K562 (cell line): ENCODE data around the gene ZNF189. TPM values are rescaled to one million over a fixed set of nuclear protein-coding genes. Genes with fewer than 3 reads are reported as not detected.

Source experiments
- ATAC-seq: fragments of 200-7000 bp; cut with Tn5 transposase; 3 replicates; pipeline ENCODE4 v1.9.1; 2020; ENCODE audit warnings: moderate library complexity
- BruUV-seq: library from RNA; stranded (reverse); fragments of 400-500 nt; replicated peaks from 2 replicates; lab custom pipeline; 2021; lab: Mats Ljungman, UMichigan
- CTCF ChIA-PET: fragments of 300-600 bp; formaldehyde crosslinking; extraction: SDS; loops from one replicate; lab custom pipeline; 2021; ENCODE audit warnings: low intra/inter-chr PET ratio; lab: Yijun Ruan, JAX
- POLR2A ChIA-PET: fragments of 300-600, 350-650 bp; sonication (Branson Sonifier 250); formaldehyde crosslinking; extraction: SDS; loops from one replicate; lab custom pipeline; 2021; ENCODE audit warnings: antibody characterized with exemption, inconsistent platforms; lab: Yijun Ruan, JAX
- DNase-seq, 4 experiments: peaks; one replicate each; pipeline versions ENCODE4 v3.0.0 to v3.0.0-alpha.2; 2011 to 2018; ENCODE audit warnings: low spot score in 3 of 4, mixed read lengths in 3 of 4; ENCODE audit errors: extremely low read depth in 1 of 4
- FAIRE-seq: peaks from 2 replicates; lab custom pipeline; 2011; peaks lifted over from hg19 to GRCh38; lab: Jason Lieb, UNC
- H2AFZ ChIP-seq: 2 replicates; pipeline ENCODE4 v1.6.0; 2011; ENCODE audit warnings: low read depth, low read length, control low read depth, inconsistent platforms
- H3K27ac ChIP-seq: fragments of 200-600 bp; 3 replicates; pipeline ENCODE4 v1.8.0; 2011; ENCODE audit warnings: low read depth, mild to moderate bottlenecking, control low read depth, inconsistent platforms, low read length, moderate library complexity, mixed read lengths; ENCODE audit errors: extremely low read depth
- H3K27me3 ChIP-seq, 2 experiments: fragments of 300-600 bp in 1 of 2; 2 replicates in 1 of 2; 3 replicates in 1 of 2; pipeline versions ENCODE4 v1.6.0 to v1.8.0; 2011; ENCODE audit warnings: inconsistent platforms in 2 of 2, low read length in 2 of 2, mild to moderate bottlenecking in 1 of 2, mixed read lengths in 1 of 2, moderate library complexity in 1 of 2; ENCODE audit not compliant: control insufficient read depth in 2 of 2, insufficient read depth in 2 of 2
- H3K36me3 ChIP-seq: fragments of 300-600 bp; 3 replicates; pipeline ENCODE4 v1.8.0; 2011; ENCODE audit warnings: mild to moderate bottlenecking, low read length, inconsistent platforms; ENCODE audit not compliant: control insufficient read depth, insufficient read depth
- H3K4me1 ChIP-seq, 2 experiments: fragments of 200-600 bp in 1 of 2; replicated peaks in 1 of 2; 2 replicates in 1 of 2; 3 replicates in 1 of 2; pipeline versions ENCODE4 v1.5.1 to v1.8.0; 2011; ENCODE audit warnings: inconsistent platforms in 2 of 2, low read length in 2 of 2, mild to moderate bottlenecking in 1 of 2, mixed read lengths in 1 of 2, moderate library complexity in 1 of 2; ENCODE audit not compliant: control insufficient read depth in 2 of 2, insufficient read depth in 2 of 2
- H3K4me2 ChIP-seq: 2 replicates; pipeline ENCODE4 v1.6.1; 2011; ENCODE audit warnings: low read length, control low read depth, inconsistent platforms, mixed read lengths; ENCODE audit not compliant: insufficient read depth
- H3K4me3 ChIP-seq: fragments of 200-600 bp; sonication (generic), shearing (Covaris generic); 2 replicates; pipeline ENCODE4 v1.5.1; 2016; ENCODE audit warnings: control low read depth, inconsistent platforms
- H3K79me2 ChIP-seq: fragments of 200-600 bp; 3 replicates; pipeline ENCODE4 v1.8.0; 2011; ENCODE audit warnings: low read length, inconsistent platforms; ENCODE audit not compliant: control insufficient read depth, insufficient read depth
- H3K9ac ChIP-seq, 2 experiments: 2 replicates each; pipeline versions ENCODE4 v1.6.0 to v1.6.1; 2011; ENCODE audit warnings: low read depth in 2 of 2, low read length in 2 of 2, control low read depth in 1 of 2, inconsistent platforms in 1 of 2, mild to moderate bottlenecking in 1 of 2, mixed read lengths in 1 of 2; ENCODE audit not compliant: insufficient read depth in 1 of 2
- H3K9me1 ChIP-seq: one replicate; pipeline ENCODE4 v1.6.0; 2011; ENCODE audit warnings: inconsistent platforms, mild to moderate bottlenecking, low read length, moderate library complexity; ENCODE audit not compliant: control insufficient read depth, insufficient read depth
- H3K9me3 ChIP-seq: replicated peaks from 2 replicates; pipeline ENCODE4 v1.5.1; 2011; ENCODE audit warnings: low read depth, low read length, inconsistent platforms; ENCODE audit not compliant: control insufficient read depth, insufficient read depth
- H4K20me1 ChIP-seq: replicated peaks from 2 replicates; pipeline ENCODE4 v1.6.1; 2011; ENCODE audit warnings: low read length, inconsistent platforms, mixed read lengths; ENCODE audit not compliant: control insufficient read depth, insufficient read depth
- CCAR2 ChIP-seq: fragments of 200-400 bp; formaldehyde crosslinking; IDR thresholded peaks from 2 replicates; pipeline ENCODE4 v1.6.1; 2017; ENCODE audit warnings: mild to moderate bottlenecking, low read depth, low read length
- CEBPG ChIP-seq, 3 experiments: fragments of 200-800 bp in 1 of 3; sonication (Bioruptor generic) in 1 of 3; sonication (generic) in 1 of 3; formaldehyde crosslinking in 1 of 3; IDR thresholded peaks in 2 of 3; conservative IDR thresholded peaks in 1 of 3; 2 replicates each; pipeline versions ENCODE4 v1.6.1 to v1.8.0; 2016 to 2022; ENCODE audit warnings: missing compliant biosample characterization in 2 of 3, missing genetic modification characterization in 2 of 3, mild to moderate bottlenecking in 1 of 3, missing genetic modification reagents in 1 of 3
- CHD1 ChIP-seq: fragments of 200-600 bp; sonication (generic); IDR thresholded peaks from one replicate; pipeline ENCODE4 v1.6.1; 2012; ENCODE audit warnings: mild to moderate bottlenecking, moderate library complexity, low read length, inconsistent platforms
- LEF1 ChIP-seq: fragments of 450-650 bp; IDR thresholded peaks from 2 replicates; pipeline ENCODE4 v1.6.1; 2016; ENCODE audit warnings: mild to moderate bottlenecking
- ZNF57 ChIP-seq: fragments of 450-650 bp; formaldehyde crosslinking; IDR thresholded peaks from 2 replicates; pipeline ENCODE4 v1.4.0; 2020; ENCODE audit warnings: mild to moderate bottlenecking, moderate library complexity
- whole genome bisulfite sequencing: fragments of 100-300 bp; shearing (Covaris generic); methylation state at CpG from one replicate; pipeline ENCODE4 v1.1.6; 2016; ENCODE audit warnings: low coverage, mixed read lengths; ENCODE audit not compliant: insufficient coverage; ENCODE audit errors: missing lambda C conversion rate; 5-methylcytosine and 5-hydroxymethylcytosine counted together
- in situ Hi-C: fragments of 300-500 bp; cut with MboI; formaldehyde crosslinking; loops from 4 replicates; pipeline ENCODE4 v1.15.0; 2018; ENCODE audit warnings: inconsistent platforms, mixed read lengths
- intact Hi-C: fragments of 100-400 bp; cut with micrococcal nuclease; formaldehyde crosslinking; loops from 2 replicates; pipeline ENCODE4 v1.14.2; 2022
- polyA plus RNA-seq, 8 experiments: library from polyadenylated mRNA; depleted of rRNA in 4 of 8; stranded (reverse) in 5 of 8; unstranded in 3 of 8; fragments of >200 nt; fragmentation: Nextera tagmentation in 2 of 8; fragmentation: Illumina TruSeq in 1 of 8; extraction: Ambion mirVana in 2 of 8; extraction: Trizol in 1 of 8; gene quantifications; 2 replicates each; pipeline versions ENCODE4 v1.2.1 to v1.2.3, GENCODE V29; 2011 to 2014; ENCODE audit warnings: inconsistent platforms in 1 of 8, missing spikeins in 1 of 8
- total RNA-seq, 7 experiments: library from RNA; depleted of rRNA in 6 of 7; stranded (reverse); fragments of >200 nt in 6 of 7; fragmentation: Illumina TruSeq in 2 of 7; extraction: Trizol in 2 of 7; gene quantifications; 2 replicates each; pipeline versions ENCODE4 v1.2.1 to v1.2.3, GENCODE V29; 2011 to 2021; ENCODE audit warnings: low replicate concordance in 1 of 7
- TF ChIP-seq, protein P1 (sequence below): IDR thresholded peaks from 2 replicates; pipeline ENCODE4 v1.6.1; 2012; ENCODE audit warnings: low read depth, low read length, improper control_type of control experiment, borderline replicate concordance
- TF ChIP-seq, protein P2 (sequence below): fragments of 450-650 bp; conservative IDR thresholded peaks from 2 replicates; pipeline ENCODE4 v1.6.1; 2016; ENCODE audit warnings: missing genetic modification characterization, low read depth, mild to moderate bottlenecking, missing compliant biosample characterization, moderate library complexity

Gene ZNF189
- total and polyA plus RNA-seq, 9 of the 15 experiments (the other 6 are each of a cell fraction or from before 2014, with no cell fraction given) = 2.4 to 15.3 (median 6.4) TPM

DNA sequence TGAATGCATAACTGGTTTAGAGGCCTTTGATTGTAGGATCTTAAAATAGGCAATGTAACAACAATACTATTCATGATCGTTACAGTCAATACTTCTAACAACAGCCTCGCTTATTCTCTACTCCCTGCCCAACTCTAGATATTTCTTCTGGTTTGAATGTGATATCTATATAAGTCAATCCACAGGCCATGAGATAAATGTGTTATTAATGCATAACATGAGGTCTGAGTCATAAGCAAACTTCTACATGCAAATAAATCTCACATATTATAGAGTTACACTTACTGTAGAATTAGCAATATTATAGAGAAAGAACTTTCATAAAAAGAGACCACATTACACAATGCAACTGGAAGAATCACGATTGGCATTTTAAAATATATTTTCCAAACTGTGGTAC is 39.9 kb downstream of the ZNF189 start:
- Histone ChIP-seq H3K9me3 (no peaks in the 10 kb centered on the region), H3K4me3 (no peak overlapping the region), H4K20me1 (no peaks in the 10 kb centered on the region), H3K27ac (no peak overlapping the region), H3K9me1 (no peaks in the 10 kb centered on the region), H3K36me3 (no peaks in the 10 kb centered on the region), H3K9ac (no peak overlapping the region), H3K4me1 (no peaks in the 10 kb centered on the region), H2AFZ (no peak overlapping the region), H3K79me2 (no peaks in the 10 kb centered on the region), H3K27me3 (peaks cover 7 to 11% of the 10 kb centered on the region in 2 experiments; a peak in 3 of 5 replicates), H3K4me2 (no peak overlapping the region)
- intact Hi-C loops (no loop called here), in situ Hi-C loops (no loop called here)
- CTCF ChIA-PET = no interaction called here
- POLR2A ChIA-PET = interaction anchor here (1.0 kb wide), 1 partner anchor 30 kb away, joined by 3 read pairs; no protein-coding TSS in a partner anchor
- ATAC-seq (no peak), DNase-seq (no peak), FAIRE-seq (no peak)
- no TSS peak for BruUV-seq
- TF ChIP-seq CHD1 = no peak
- TF ChIP-seq CEBPG (CRISPR knock-in tag; IDR thresholded peaks at IDR 0.05) = no peak
- no peak for TF ChIP-seq CEBPG (tag; conservative IDR thresholded peaks at IDR 0.05 in 1 of 2, IDR thresholded peaks at IDR 0.05 in 1 of 2)
- TF ChIP-seq LEF1 = no peak
- TF ChIP-seq CCAR2 = no peak
- WGBS = 2% methylated on average over 3 of the region's 3 CpGs

- no peaks in the 10 kb centered on the region for H3K9me1 ChIP-seq
- in situ Hi-C loops = no loop called here
- no peak overlapping the region for H3K9ac ChIP-seq
- BruUV-seq = no TSS peak
- H3K27me3 ChIP-seq = peaks cover 3 to 8% of the 10 kb centered on the region in 2 experiments; a peak in 3 of 5 replicates
- no peak for DNase-seq
- H3K4me3 ChIP-seq = no peak overlapping the region
- H3K27ac ChIP-seq = no peak overlapping the region
- 7% methylated on average over 3 of the region's 3 CpGs for WGBS
- no peaks in the 10 kb centered on the region for H3K9me3 ChIP-seq
- no peak overlapping the region for H2AFZ ChIP-seq
- no peaks in the 10 kb centered on the region for H3K79me2 ChIP-seq
- no peaks in the 10 kb centered on the region for H3K4me1 ChIP-seq
- intact Hi-C loops = no loop called here
- ATAC-seq = no peak
- no peaks in the 10 kb centered on the region for H3K36me3 ChIP-seq
- CTCF ChIA-PET = no interaction called here
- POLR2A ChIA-PET = no interaction called here
- FAIRE-seq = no peak
- no peaks in the 10 kb centered on the region for H4K20me1 ChIP-seq
- TF ChIP-seq, protein P1, sequence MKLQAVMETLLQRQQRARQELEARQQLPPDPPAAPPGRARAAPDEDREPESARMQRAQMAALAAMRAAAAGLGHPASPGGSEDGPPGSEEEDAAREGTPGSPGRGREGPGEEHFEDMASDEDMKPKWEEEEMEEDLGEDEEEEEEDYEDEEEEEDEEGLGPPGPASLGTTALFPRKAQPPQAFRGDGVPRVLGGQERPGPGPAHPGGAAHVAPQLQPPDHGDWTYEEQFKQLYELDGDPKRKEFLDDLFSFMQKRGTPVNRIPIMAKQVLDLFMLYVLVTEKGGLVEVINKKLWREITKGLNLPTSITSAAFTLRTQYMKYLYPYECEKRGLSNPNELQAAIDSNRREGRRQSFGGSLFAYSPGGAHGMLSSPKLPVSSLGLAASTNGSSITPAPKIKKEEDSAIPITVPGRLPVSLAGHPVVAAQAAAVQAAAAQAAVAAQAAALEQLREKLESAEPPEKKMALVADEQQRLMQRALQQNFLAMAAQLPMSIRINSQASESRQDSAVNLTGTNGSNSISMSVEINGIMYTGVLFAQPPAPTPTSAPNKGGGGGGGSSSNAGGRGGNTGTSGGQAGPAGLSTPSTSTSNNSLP = no peak
- TF ChIP-seq ZNF57 (CRISPR knock-in tag) = no peak
- TF ChIP-seq, protein P2, sequence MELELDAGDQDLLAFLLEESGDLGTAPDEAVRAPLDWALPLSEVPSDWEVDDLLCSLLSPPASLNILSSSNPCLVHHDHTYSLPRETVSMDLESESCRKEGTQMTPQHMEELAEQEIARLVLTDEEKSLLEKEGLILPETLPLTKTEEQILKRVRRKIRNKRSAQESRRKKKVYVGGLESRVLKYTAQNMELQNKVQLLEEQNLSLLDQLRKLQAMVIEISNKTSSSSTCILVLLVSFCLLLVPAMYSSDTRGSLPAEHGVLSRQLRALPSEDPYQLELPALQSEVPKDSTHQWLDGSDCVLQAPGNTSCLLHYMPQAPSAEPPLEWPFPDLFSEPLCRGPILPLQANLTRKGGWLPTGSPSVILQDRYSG (tag) = no peak
- no peak overlapping the region for H3K4me2 ChIP-seq
Measured at GRCh38 chr9:101440714-101441230, 42.1 kb downstream of the ZNF189 start.
